Epithelial cell of esophagus (primary cell): ENCODE measurements around the gene SRRM5.
A peak's percentile ranks its signal among the peaks of the same experiment; 100 is the strongest.
"Not testable (repeated sequence)": the region's sequence is repeated elsewhere in the genome, so short reads cannot be mapped to it uniquely, and the experiment has no call there.

ENCODE experiments used
- DNase-seq: peaks from one replicate; pipeline ENCODE4 v3.0.0; 2010; ENCODE audit warnings: low read depth
- H3K4me3 ChIP-seq: 2 replicates; pipeline ENCODE4 v1.5.1; 2011; ENCODE audit warnings: mild to moderate bottlenecking, low read length, control low read depth
- CTCF ChIP-seq: IDR thresholded peaks from 2 replicates; pipeline ENCODE4 v1.5.1; 2011; ENCODE audit warnings: low read depth, mild to moderate bottlenecking, low read length, control low read depth, inconsistent platforms; ENCODE audit not compliant: insufficient read depth; ENCODE audit errors: missing control alignments

The SRRM5 gene

DNA sequence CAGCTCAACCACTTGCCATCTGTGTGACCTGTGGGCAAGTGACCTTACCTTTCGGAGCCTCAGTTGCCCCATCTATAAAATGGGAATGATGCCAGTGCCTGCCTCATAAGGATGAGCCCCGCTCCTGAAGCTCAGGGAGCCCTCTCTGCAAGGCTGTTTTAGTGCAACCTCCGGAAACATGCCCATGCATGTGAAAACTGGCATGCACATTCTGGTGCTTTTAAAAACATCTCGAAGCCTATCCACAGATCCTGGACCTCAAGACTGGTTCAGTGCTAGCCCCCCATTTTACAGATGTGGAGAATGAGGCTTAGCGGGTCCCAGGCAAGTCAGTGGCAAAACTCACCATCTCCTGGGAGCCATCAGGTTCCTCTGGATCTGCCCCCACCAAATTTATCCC, 22.2 kb downstream of the SRRM5 start:
- no peak overlapping the region for H3K4me3 ChIP-seq
- no peak for TF ChIP-seq CTCF
- peak; percentile 62 for DNase-seq

DNA sequence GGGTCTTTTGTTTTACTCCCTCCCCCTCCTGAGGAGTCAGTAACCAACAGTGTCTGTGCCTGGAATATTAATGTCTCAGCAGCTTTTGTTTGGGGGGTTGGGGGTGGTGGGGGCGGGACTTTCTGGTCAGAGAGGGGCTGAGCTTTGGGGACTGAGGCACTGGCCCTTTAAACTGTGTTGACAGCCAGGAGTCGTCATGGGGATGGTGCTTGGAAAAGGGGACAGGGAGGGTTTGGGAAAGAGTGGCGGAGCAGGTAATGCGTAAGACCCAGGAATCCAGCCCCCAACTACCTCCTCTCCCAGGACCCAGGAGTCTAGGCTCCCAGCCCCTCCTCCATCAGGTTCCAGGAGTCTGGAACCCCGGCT, 22.6 kb downstream of the SRRM5 start:
- DNase-seq: no peak
- no peak overlapping the region for H3K4me3 ChIP-seq
- no peak for TF ChIP-seq CTCF

- no peak for DNase-seq
- no peak overlapping the region for H3K4me3 ChIP-seq
- no peak for TF ChIP-seq CTCF
Observed at GRCh38 chr19:43634872-43635560, 23.1 kb downstream of the SRRM5 start.

- not testable (repeated sequence) for H3K4me3 ChIP-seq, DNase-seq
Observed at GRCh38 chr19:43635561-43635940, 23.7 kb downstream of the SRRM5 start.

DNA sequence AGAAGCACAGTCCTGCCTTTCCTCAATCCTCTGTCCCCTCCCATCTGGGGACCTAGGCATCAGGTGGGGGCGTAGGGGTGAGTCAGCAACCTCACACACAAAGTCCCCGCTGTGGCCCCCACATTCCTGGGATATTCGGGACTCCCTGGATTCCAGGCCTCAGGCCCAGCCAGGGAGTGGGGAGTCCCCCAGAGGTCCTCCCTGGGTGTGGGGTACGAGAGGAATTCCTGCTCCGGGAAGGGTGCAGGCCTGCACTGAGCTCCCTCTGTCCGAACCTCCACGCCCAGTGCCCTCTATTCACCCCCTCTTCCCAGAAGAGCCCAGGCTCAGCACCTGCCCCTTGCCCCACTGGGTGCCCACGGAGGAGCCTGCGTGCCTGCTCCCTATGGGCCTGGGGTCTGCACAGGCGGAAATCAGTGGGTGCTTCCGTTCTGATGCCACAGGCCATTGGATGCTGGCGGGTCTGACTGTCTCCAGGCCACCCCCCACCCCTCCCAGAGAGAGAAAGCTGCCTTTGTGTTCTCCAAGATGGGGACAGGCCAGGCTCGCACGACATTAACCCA, 24.3 kb downstream of the SRRM5 start:
- no peak overlapping the region for H3K4me3 ChIP-seq
- no peak for TF ChIP-seq CTCF

DNA sequence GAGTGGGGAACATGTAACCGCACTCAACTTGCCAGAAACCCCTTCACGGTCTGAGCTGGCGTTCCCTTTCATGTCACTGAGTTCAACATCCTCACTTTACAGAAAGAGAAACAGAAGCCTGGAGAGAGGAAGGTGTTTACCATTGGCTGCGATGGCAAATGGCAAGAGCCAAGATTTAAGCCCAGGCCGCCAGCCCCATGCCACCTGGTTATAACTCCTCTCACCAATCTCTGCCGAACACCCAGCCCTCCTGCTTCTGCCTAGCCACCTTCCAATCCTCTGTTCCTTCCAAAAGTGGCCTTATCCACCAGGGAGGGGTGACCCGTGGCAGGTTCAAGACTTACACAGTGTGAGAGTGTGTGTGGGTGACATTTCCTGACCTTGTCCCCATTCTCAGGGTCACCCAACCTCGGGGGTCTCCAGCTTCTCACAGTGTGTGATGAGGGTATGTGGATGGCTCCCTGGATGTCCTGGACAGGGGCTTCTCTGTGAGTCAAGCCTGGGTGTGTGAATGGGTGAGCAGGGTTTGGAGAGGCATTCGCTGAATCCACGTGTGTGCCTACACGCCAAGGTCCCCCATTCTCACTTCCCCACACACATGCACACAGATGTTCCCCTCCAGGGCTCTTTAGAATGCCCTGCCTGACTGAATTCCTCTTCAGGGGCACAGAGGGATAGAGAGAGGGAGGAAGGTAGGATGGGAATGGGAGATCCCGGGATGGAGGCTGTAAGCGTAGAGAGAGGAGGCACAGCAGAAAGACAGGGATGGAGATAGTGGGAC, 26.5 kb downstream of the SRRM5 start:
- H3K4me3 ChIP-seq: peak overlapping the region; percentile 62
- DNase-seq: no peak

More for the DNA sequence above, 24.3 kb downstream of the SRRM5 start:
- no peak for DNase-seq

More for the DNA sequence above, 26.5 kb downstream of the SRRM5 start:
- no peak for TF ChIP-seq CTCF
